CD14-positive monocyte (primary cell): ENCODE results near the gene GHRL. TPM values are rescaled to one million over a fixed set of nuclear protein-coding genes. Genes with fewer than 3 reads are reported as not detected.

Source experiments
- DNase-seq, 3 donors: peaks; one replicate each; pipeline ENCODE4 v3.0.0-alpha.2; 2011 to 2022
- H2AFZ ChIP-seq: 2 replicates; pipeline ENCODE4 v1.6.0; 2012; ENCODE audit warnings: mild to moderate bottlenecking, low read depth, low read length, inconsistent platforms; ENCODE audit not compliant: insufficient read depth, poor library complexity, severe bottlenecking
- H3K27ac ChIP-seq, 2 donors: 1 replicate in 1 of 2; 2 replicates in 1 of 2; pipeline ENCODE4 v1.5.1; 2012 to 2013; ENCODE audit warnings: low read length in 2 of 2, control low read depth in 1 of 2, inconsistent platforms in 1 of 2, low read depth in 1 of 2, mild to moderate bottlenecking in 1 of 2
- H3K27me3 ChIP-seq, 2 donors: one replicate each; pipeline versions ENCODE4 v1.6.0 to v1.6.1; 2011 to 2013; ENCODE audit warnings: low read length in 2 of 2; ENCODE audit not compliant: control insufficient read depth in 2 of 2, insufficient read depth in 2 of 2
- H3K36me3 ChIP-seq, 2 donors: replicated peaks in 1 of 2; 1 replicate in 1 of 2; 2 replicates in 1 of 2; pipeline versions ENCODE4 v1.5.1 to v1.6.1; 2012 to 2013; ENCODE audit warnings: low read length in 2 of 2, control low read depth in 1 of 2, inconsistent platforms in 1 of 2, mild to moderate bottlenecking in 1 of 2; ENCODE audit not compliant: insufficient read depth in 2 of 2, control insufficient read depth in 1 of 2
- H3K4me1 ChIP-seq, 2 donors: 1 replicate in 1 of 2; 2 replicates in 1 of 2; pipeline versions ENCODE4 v1.5.1 to v1.6.1; 2012 to 2013; ENCODE audit warnings: low read length in 2 of 2, control low read depth in 1 of 2, inconsistent platforms in 1 of 2, mild to moderate bottlenecking in 1 of 2, moderate library complexity in 1 of 2; ENCODE audit not compliant: insufficient read depth in 2 of 2, control insufficient read depth in 1 of 2
- H3K4me2 ChIP-seq: replicated peaks from 2 replicates; pipeline ENCODE3; 2012; ENCODE audit warnings: low read length, moderate library complexity, mild to moderate bottlenecking; ENCODE audit not compliant: poor library complexity, severe bottlenecking; ENCODE audit errors: extremely low read depth
- H3K4me3 ChIP-seq, 3 experiments: fragments of 200-600 bp in 1 of 3; sonication (generic) in 1 of 3; replicated peaks in 1 of 3; 1 replicate in 2 of 3; 2 replicates in 1 of 3; pipeline ENCODE4 v1.5.1; 2011 to 2013; ENCODE audit warnings: low read length in 3 of 3, mild to moderate bottlenecking in 3 of 3, control low read depth in 2 of 3, low read depth in 2 of 3, inconsistent platforms in 1 of 3, moderate library complexity in 1 of 3
- H3K79me2 ChIP-seq: 2 replicates; pipeline ENCODE4 v1.6.0; 2012; ENCODE audit warnings: mild to moderate bottlenecking, control low read depth, inconsistent platforms, low read length, moderate library complexity; ENCODE audit not compliant: insufficient read depth
- H3K9ac ChIP-seq: 2 replicates; pipeline ENCODE4 v1.6.0; 2017; ENCODE audit warnings: low read length, mild to moderate bottlenecking; ENCODE audit not compliant: insufficient read depth, poor library complexity, severe bottlenecking
- H3K9me3 ChIP-seq, 2 donors: replicated peaks in 1 of 2; 1 replicate in 1 of 2; 2 replicates in 1 of 2; pipeline versions ENCODE4 v1.5.1 to v1.6.1; 2012 to 2013; ENCODE audit warnings: low read length in 2 of 2, control low read depth in 1 of 2; ENCODE audit not compliant: control insufficient read depth in 1 of 2, insufficient read depth in 1 of 2
- H4K20me1 ChIP-seq: 2 replicates; pipeline ENCODE4 v1.6.0; 2012; ENCODE audit warnings: mild to moderate bottlenecking, low read length, control low read depth, moderate library complexity; ENCODE audit not compliant: insufficient read depth
- H3K27ac Mint-ChIP-seq, 7 donors: one replicate each; pipeline ENCODE4 v1.8.0; 2020; ENCODE audit warnings: mild to moderate bottlenecking in 7 of 7, mixed read lengths in 7 of 7, moderate library complexity in 6 of 7, inconsistent platforms in 2 of 7
- H3K27me3 Mint-ChIP-seq, 3 donors: one replicate each; pipeline ENCODE4 v1.8.0; 2021 to 2022; ENCODE audit warnings: low read depth in 3 of 3, mild to moderate bottlenecking in 3 of 3, mixed read lengths in 3 of 3, moderate library complexity in 3 of 3, inconsistent platforms in 1 of 3
- H3K36me3 Mint-ChIP-seq, 2 donors: one replicate each; pipeline ENCODE4 v1.8.0; 2020; ENCODE audit warnings: mixed read lengths in 2 of 2, inconsistent platforms in 1 of 2, mild to moderate bottlenecking in 1 of 2
- H3K4me1 Mint-ChIP-seq: one replicate; pipeline ENCODE4 v1.8.0; 2020; ENCODE audit warnings: mild to moderate bottlenecking, mixed read lengths
- H3K4me3 Mint-ChIP-seq, 2 donors: one replicate each; pipeline ENCODE4 v1.8.0; 2020; ENCODE audit warnings: mild to moderate bottlenecking in 2 of 2, mixed read lengths in 2 of 2, moderate library complexity in 1 of 2
- H3K9me3 Mint-ChIP-seq, 7 donors: one replicate each; pipeline ENCODE4 v1.8.0; 2020 to 2022; ENCODE audit warnings: mixed read lengths in 7 of 7, mild to moderate bottlenecking in 6 of 7, moderate library complexity in 6 of 7, inconsistent platforms in 2 of 7
- CTCF ChIP-seq: fragments of 200-600 bp; IDR thresholded peaks from one replicate; pipeline ENCODE4 v1.8.0; 2022; ENCODE audit warnings: antibody characterized with exemption, mild to moderate bottlenecking
- WGBS: methylation state at CpG from one replicate; pipeline ENCODE4 v1.1.5; 2013; ENCODE audit warnings: missing lambda C conversion rate; ENCODE audit not compliant: insufficient coverage; 5-methylcytosine and 5-hydroxymethylcytosine counted together
- intact Hi-C, 2 donors: fragments of 100-400 bp; cut with micrococcal nuclease; formaldehyde crosslinking; loops; one replicate each; pipeline versions ENCODE4 v1.15.0 to v1.15.1; 2023
- polyA plus RNA-seq, 3 donors: library from polyadenylated mRNA; depleted of rRNA in 1 of 3; unstranded in 2 of 3; stranded (reverse) in 1 of 3; fragments of 300-500 nt in 2 of 3; fragments of >200 nt in 1 of 3; fragmentation: Illumina TruSeq in 2 of 3; gene quantifications; 1 replicate in 2 of 3; 2 replicates in 1 of 3; pipeline ENCODE4 v1.2.3, GENCODE V29; 2012 to 2021
- small RNA-seq: library from RNA; depleted of rRNA; stranded (forward); fragments of <200 nt; gene quantifications from one replicate; pipeline ENCODE3, GENCODE V24; 2012; ENCODE audit warnings: low read depth; ENCODE audit not compliant: insufficient read length

The GHRL gene
- polyA plus RNA-seq, 3 donors: 2.3 to 9.9 (median 7.0) TPM

GRCh38 chr3:10240799-10241198 lies 51.9 kb downstream of the GHRL start:
- no peak overlapping the region for H3K4me3 ChIP-seq
- no peak overlapping the region for H3K4me2 ChIP-seq
- peaks cover 0 to 9% of the 10 kb centered on the region in 2 donors for H3K36me3 ChIP-seq
- no peak overlapping the region for H3K4me3 Mint-ChIP-seq
- 91% methylated on average over 6 of the region's 6 CpGs for WGBS
- H2AFZ ChIP-seq: no peak overlapping the region
- no peaks in the 10 kb centered on the region for H3K79me2 ChIP-seq
- peaks cover 7 to 16% of the 10 kb centered on the region in 2 donors for H3K9me3 ChIP-seq
- no peak for TF ChIP-seq CTCF
- H3K27me3 ChIP-seq: no peaks in the 10 kb centered on the region
- peaks cover 4 to 14% of the 10 kb centered on the region in 2 donors for H3K4me1 ChIP-seq
- peaks cover 23% of the 10 kb centered on the region for H3K4me1 Mint-ChIP-seq
- DNase-seq: no peak
- no peak overlapping the region for H3K9ac ChIP-seq
- H4K20me1 ChIP-seq: no peaks in the 10 kb centered on the region
- peaks cover 31 to 33% of the 10 kb centered on the region in 2 donors for H3K36me3 Mint-ChIP-seq
- H3K27ac ChIP-seq: no peak overlapping the region
- intact Hi-C loops: loop anchor here in 1 of 2 donors (10.0 kb wide), 1 partner anchor 216 kb away; the partner anchor contains the start of gene FANCD2
- H3K27ac Mint-ChIP-seq: no peak overlapping the region
- H3K27me3 Mint-ChIP-seq: peaks cover 0 to 4% (median 2%) of the 10 kb centered on the region in 3 donors
- H3K9me3 Mint-ChIP-seq: peaks cover 8 to 22% (median 16%) of the 10 kb centered on the region in 7 donors

DNA sequence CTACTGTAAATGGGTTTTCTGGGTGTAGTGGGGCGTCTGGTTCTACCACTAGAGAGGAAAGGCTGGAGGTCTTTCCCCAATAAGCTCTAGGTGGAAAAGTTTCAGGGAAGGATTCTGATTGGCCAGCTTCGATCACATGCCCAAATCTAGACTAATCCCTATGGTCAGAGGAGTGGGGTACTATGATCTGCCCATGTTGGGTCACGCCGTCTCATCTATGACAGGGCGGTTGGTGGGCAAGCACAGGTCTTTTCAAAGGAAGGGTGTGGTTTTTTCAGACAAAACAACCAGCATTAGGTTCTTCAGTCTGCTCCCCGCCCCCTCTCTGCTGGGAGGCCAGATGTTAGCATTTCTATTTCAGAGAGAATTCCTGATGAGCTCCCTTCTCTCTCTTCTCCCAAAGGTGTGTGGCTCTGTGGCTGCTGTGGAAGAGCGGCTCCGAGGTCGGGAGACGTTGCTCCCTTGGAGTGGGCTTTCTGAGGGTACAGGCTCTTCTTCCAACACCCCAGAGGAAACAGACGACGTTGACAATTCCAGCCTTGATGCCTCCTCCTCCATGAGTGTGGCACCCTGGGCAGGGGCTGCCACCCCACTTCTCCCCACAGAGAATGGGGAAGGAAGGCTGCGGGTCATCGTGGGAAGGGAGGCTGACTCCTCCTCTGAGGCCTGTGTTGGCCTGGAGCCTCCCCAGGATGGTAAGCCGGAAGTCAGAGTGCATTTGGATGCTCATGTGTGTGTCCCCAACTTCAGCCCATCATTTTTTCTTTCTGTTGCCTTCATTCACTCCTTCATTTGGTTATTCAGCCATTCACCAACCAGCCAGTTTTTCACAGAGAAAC lies 54.2 kb downstream of the GHRL start:
- no peaks in the 10 kb centered on the region for H3K79me2 ChIP-seq
- no peaks in the 10 kb centered on the region for H4K20me1 ChIP-seq
- DNase-seq: peak in 1 of 3 donors; percentile 33
- no peak overlapping the region for H3K27ac ChIP-seq
- H3K36me3 Mint-ChIP-seq: peaks cover 37 to 43% of the 10 kb centered on the region in 2 donors
- H3K27ac Mint-ChIP-seq: peak overlapping the region in 6 of 7 donors; percentile 15 to 83 (median 53)
- H3K36me3 ChIP-seq: peaks cover 0 to 22% of the 10 kb centered on the region in 2 donors
- H3K9me3 ChIP-seq: no peaks in the 10 kb centered on the region
- H3K27me3 ChIP-seq: no peaks in the 10 kb centered on the region
- H3K4me2 ChIP-seq: no peak overlapping the region
- no peak overlapping the region for H3K9ac ChIP-seq
- H3K9me3 Mint-ChIP-seq: peaks cover 0 to 5% (median 0%) of the 10 kb centered on the region in 7 donors
- peaks cover 23% of the 10 kb centered on the region for H3K4me1 Mint-ChIP-seq
- no peak overlapping the region for H3K4me3 ChIP-seq
- TF ChIP-seq CTCF: no peak
- H3K4me3 Mint-ChIP-seq: no peak overlapping the region
- peaks cover 2 to 4% (median 2%) of the 10 kb centered on the region in 3 donors for H3K27me3 Mint-ChIP-seq
- H2AFZ ChIP-seq: peak overlapping the region; percentile 64
- WGBS: 70% methylated on average over 2 of the region's 15 CpGs
- peaks cover 4 to 14% of the 10 kb centered on the region in 2 donors for H3K4me1 ChIP-seq
- intact Hi-C loops: no loop called here

Small RNAs within 50 kb of the gene (small RNA-seq; reads per million reads assigned to genes)
- gene MIR378B (1.4 reads per million), gene RF02126 (not detected)

Other genes with a start within 250 kb of the GHRL start
- gene FANCD2OS, start 184.7 kb downstream of the GHRL start, polyA plus RNA-seq: not detected
- 100 to 1,000 TPM; 144 to 318 (median 295) TPM for gene BRK1, start 177.3 kb downstream of the GHRL start, polyA plus RNA-seq
- gene VHL, start 151.2 kb downstream of the GHRL start, polyA plus RNA-seq: 10 to 100 TPM in 2 of 3 donors, 1 to 10 TPM in 1; 9.6 to 15.8 (median 15.3) TPM
- 1 to 10 TPM in 2 of 3 donors, under 1 TPM in 1; 0.78 to 2.0 (median 1.5) TPM for gene IRAK2, start 128.0 kb downstream of the GHRL start, polyA plus RNA-seq
- gene TATDN2, start 44.5 kb downstream of the GHRL start, polyA plus RNA-seq: 10 to 100 TPM in 1 of 3 donors, 1 to 10 TPM in 2; 6.0 to 27.1 (median 6.0) TPM
- 100 to 1,000 TPM in 2 of 3 donors, 10 to 100 TPM in 1; 84.9 to 188 (median 186) TPM for gene SEC13, start 28.2 kb upstream of the GHRL start, polyA plus RNA-seq
- not detected for gene ATP2B2, start 212.6 kb upstream of the GHRL start, polyA plus RNA-seq